ELR (cell line): ENCODE results near the gene CDCA8.

Experiments
- DNase-seq: peaks from one replicate; pipeline ENCODE4 v3.0.0-alpha.2; 2015; ENCODE audit warnings: low read depth

The CDCA8 gene

DNA sequence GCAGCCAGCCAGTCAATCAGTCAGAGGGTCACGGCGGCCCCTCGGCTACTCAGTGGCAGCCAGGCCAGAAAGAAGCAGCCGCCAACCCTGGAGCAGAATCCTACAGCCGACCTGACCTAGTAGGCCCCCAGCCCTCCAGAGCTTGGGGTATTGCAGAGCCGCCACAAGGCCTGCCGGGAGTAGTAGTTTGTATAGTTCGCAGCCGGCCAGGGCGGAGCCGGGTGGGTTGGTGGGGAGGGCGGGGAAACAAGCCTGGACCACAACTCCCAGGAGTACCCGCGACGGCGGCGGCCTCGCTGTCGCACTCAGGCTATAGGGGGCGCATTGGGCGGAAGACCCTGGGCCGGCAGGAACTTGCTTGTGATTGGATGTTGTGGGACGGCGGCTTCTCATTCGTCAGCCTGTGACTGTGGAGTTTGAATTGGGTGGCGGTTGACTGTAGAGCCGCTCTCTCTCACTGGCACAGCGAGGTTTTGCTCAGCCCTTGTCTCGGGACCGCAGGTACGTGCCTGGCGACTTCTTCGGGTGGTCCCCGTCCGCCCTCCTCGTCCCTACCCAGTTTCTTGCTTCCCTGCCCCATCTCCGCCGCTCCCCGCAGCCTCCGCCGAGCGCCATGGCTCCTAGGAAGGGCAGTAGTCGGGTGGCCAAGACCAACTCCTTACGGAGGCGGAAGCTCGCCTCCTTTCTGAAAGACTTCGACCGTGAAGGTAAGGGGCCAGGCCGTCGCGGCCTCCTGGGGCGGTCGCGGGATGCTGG is at the start of gene CDCA8:
Gene CDCA8 (plus strand): TSS at position 439 of the 756 bp plus-strand sequence. CDS start 175 bp downstream, at position 614.
- DNase-seq, result peak; percentile 97

DNA sequence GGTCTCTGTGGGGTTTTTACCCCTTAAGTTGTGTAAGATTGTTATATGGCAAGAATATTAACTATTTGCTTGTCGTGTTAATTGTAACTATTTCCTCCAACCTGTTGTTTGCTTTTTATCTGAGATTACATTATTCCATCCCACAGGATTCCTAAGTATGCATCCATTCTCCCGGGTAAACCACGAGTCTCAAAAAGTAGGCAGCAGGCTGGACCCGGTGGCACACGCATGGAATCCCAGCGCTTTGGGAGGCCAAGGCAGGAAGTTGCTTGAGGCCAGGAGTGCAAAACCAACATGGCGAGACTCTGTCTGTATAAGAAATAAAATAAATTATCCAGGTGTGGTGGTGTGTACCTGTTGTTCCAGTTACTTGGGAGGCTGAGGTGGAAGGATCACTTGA is 45.0 kb upstream of the CDCA8 start:
- DNase-seq, result no peak

DNA sequence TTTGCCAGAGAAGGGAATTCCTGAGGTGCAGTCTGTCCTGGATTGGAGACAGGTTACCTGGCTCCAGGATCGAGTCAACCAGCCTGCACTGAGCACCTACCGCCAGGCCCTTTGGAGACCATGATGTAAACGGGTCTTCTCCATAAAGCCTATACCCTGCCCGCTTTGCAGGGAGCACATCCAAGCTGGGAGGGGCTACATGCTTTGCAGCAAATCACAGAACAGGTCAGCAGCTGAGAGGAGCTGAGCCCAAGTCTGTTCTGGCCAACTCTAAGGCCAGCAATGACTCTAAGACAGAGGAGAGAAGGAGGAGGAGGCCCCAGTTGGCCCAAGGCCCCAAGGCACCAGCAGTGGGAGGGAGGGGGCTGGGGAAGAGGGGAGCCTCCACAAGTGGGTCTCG is 42.1 kb upstream of the CDCA8 start:
- DNase-seq, result no peak

DNA sequence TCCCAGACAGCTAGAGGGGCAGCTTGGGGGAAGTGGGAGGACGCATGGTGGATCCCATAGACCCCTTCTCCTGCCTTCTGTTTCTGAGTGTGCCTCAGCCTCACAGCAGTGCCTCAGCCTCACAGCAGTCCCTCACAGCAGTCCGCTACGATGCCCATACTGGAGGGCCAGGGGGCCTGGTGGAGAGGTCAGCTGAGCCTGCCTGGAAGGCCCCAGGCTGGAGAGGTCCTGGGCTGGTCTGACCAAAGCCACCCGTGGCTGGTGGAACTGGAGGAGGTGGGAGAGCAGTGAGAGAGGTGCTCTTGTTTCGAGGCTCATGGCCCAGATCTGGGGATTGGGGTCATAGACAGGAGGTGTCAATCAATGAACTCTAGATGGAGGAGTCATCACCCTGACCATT is 41.6 kb upstream of the CDCA8 start:
- no peak for DNase-seq

DNA sequence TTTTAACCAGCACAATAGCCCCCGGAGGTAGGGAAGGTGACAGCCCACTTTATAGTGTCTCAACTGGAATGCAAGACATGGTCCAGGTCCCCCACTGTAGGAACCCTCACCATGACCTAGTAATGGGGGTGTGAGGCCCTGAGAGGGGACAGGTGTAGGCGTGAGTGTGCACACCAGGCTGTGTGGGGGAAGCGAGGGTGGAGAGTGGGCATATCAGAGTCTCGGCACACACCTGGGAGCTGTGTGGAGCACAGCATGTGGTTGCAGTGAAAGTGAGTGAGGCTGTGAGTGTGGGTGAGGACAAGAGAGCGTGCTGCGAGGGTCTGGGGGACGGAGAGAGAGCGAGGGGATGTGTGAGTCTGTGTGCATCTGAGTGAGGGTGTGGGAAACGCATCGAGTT is 40.5 kb upstream of the CDCA8 start:
- DNase-seq, result no peak

DNA sequence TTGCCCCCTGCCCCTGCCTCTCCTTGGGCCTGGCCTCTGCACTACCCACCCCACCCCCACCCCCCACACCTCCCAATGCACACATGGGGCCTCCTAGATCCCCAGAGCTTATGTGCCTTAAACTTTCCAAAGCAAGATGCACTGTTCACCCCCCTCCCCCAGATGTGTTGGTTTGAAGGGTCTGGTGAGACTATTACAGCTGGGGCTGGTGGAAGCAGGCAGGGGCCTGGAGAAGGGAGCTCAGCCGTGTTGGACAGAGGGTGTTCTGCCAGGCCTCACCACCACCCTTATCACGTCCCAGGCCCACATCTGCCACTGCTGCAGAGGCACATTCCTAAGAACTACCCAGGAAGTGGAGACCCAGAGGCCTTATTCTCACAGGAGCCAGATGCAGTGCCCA is 39.3 kb upstream of the CDCA8 start:
- DNase-seq, result no peak

DNA sequence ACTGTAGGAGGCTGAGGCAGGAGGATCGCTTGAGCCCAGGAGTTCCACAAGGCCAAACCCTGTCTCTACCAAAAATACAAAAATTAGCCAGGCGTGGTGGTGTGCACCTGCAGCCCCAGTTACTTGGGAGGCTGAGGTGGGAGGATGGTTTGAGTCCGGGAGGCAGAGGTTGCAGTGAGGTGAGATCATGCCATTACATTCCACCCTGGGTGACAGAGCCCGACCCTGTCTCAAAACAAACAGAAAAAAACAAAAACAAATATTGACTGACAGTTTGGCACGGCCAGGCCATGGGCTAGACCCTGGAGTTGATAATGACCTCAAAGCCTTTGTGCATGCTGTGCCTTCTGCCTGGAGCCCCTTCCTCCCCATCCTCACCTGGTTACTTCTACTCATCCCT is 38.4 kb upstream of the CDCA8 start:
- no peak for DNase-seq

DNA sequence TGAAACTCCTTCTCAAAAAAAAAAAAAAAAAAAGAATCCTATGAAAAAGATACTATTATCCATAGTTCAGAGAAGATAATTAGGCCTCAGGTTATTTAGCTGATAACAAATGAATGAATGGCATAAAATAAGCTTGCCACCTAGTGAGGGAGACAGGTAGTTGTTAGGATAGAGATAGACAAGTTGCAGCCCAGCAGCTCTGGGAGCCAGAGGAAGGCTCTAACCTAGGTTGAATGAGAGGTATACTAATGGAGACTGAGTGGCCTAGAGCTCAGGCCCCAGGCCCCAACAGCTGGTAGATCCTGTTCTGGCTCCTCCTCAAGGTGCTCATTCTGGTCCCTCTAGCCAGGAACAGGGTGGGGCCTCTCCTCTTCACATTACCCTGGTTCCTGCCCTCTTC is 37.0 kb upstream of the CDCA8 start:
- no peak for DNase-seq

DNA sequence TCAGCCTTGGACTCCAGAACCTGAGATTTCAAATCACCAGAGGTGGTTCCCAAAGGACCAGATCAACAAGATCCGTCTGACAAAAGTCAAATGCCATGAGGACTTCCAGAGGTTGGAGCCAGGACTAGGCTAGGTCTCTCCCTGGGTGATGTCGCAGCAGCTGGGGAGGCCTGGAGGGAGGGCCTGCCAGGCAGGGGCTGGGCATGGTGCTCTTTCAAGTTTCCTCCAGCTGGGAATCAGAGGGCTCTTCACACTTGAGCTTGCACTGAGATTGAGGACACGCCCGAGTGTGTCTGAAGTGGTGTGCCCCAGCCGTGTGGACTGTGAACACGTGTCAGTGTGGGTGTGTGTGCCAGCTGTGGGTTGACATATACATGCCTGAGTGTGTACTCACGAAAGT is 36.3 kb upstream of the CDCA8 start:
- no peak for DNase-seq

DNA sequence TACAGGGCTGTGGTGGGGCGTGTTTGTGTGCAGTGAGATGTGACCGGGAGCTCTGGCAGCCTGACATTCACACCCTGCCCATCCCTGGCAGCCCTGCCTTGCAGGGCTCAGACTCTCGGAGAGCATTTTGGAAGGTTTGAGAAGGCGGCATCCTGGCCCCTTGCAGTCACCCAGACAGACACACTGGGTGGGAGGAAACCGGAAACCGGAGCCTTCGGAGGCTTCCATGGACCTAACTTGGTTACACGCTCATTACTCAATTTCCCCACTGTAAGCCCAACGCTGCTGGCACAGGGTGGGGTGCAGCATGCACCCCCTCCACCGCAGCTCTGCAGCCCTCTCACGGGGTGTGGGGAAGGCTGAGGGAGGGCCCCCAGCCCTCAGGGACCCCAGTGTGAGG is 35.4 kb upstream of the CDCA8 start:
- no peak for DNase-seq

DNA sequence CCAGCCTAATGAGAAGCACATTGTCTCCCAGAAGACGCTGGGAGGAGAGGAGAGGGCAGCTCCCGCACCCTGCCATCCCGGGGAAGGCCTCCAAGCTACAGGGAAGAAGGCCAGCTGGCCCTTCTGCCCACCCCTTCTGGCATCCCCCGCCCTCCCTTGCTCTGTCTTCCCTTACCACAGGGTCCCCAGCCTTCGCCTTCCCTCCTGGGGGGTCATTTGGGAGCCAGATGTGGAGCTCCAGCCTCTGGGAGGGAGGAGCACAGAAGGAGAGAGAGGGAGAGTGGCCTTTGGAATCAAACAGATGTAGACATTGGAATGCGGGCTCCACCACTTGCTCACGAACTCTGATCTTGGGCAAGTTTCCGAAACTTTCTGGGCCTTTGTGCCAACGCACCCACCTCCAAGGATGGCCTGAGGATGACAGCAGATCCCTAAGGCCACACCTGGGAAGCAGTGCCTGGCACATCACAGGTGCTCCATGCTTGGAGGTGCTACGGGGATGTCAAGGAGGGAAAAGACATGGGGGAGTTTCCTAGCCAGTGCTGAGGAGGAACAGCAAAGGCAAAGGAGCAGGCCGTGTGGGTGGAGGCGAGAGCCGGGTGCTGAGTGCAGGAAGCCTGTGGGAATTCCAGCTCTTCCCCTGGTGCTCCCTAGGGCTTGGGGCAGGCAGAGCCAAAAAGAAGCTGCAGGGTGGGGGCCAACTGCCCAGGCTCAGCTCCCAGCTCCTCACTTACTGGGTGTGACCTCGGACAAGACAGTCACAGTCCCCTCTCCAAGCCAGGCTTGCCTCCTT is 34.5 kb upstream of the CDCA8 start:
- no peak for DNase-seq

DNA sequence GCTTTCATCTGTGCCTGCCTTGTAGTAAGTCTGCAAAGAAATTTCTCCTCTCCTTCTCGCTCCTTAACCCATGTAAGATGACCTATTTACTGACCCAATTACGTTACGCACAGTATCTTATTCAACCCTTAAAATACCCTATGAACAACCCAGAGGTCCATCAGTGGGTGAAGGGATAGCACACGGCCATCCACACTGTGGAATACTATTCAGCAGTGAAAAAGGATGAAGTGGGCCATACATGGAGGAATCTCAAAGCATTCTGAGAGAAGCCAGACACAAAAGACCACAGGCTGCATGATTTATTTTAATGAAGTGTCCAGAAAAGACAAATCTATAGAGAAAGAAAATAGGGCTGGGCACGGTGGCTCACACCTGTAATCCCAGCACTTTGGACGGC is 33.8 kb upstream of the CDCA8 start:
- no peak for DNase-seq

DNA sequence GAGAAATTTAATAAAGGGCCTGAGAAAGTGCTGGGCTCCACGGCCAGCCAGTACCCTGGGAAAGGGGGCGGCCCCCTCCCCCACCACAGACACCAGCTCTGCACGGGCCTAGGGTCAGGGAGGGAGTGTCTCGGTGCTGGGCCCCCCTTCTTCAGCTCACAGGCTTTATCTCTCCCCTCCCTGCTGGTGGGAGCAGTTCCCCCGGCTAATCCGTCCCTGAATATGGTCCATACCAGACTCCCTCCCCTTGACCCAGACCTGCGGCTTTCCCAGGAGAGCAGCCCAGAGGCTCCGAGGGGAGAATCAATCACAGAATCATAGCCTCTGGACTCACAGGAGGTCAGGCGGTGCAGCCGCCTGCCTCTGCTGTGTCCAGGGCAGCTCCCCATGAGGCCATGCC is 31.7 kb upstream of the CDCA8 start:
- DNase-seq, result no peak

DNA sequence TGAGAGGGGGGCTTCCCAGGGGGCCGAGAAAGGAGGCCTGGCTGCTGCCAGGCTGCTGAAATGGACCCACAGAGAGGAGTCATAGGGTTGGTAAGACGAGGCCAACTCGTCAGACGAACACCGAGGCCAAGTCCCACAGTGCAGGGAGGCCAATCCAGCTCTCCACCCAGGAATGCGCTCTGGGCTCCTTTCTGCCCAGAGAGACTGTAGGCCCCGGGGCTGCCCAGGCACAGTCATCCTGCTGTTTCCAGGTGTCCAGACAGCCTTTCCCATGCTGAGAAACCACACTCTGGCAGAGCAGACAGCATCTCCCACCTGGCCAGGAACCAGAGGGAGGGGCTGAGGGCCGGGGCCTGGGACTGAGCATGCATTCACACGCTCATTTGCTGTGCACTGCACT is 30.9 kb upstream of the CDCA8 start:
- no peak for DNase-seq

DNA sequence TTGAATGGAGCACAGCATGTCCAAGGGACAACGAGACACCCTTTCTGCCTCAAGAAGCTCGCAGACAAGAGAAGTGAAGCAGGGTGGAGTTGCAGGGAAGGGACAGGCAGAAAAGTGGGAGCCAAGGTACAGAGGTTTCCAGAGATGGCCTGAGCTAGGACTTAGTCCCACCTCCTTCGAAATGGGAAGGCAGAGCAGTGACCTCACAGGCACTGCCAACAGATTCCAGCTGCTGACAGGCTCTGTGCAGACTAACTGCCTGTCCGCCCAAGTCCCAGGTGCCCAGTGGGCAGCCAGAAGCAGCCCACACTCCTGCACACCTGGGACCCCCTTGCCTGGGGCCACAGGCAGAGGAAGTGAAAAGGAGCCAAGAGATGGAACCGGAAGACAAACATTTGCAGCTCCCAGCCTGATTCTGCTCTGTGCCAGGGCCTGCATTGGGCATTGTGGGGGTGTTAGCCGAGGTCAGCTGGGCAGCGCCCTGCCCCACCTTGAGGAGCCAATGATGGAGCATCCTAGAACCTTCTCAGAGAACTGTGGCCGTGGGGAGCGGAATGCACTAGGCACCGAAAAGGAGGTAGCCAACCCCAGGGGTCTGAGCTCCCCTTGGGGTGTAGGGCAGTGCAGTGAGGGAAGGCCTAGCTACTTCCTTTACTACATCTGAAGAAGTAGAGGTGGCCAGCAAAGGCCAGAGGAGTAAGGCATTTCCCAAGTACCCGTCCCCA is 30.1 kb upstream of the CDCA8 start:
- no peak for DNase-seq

DNA sequence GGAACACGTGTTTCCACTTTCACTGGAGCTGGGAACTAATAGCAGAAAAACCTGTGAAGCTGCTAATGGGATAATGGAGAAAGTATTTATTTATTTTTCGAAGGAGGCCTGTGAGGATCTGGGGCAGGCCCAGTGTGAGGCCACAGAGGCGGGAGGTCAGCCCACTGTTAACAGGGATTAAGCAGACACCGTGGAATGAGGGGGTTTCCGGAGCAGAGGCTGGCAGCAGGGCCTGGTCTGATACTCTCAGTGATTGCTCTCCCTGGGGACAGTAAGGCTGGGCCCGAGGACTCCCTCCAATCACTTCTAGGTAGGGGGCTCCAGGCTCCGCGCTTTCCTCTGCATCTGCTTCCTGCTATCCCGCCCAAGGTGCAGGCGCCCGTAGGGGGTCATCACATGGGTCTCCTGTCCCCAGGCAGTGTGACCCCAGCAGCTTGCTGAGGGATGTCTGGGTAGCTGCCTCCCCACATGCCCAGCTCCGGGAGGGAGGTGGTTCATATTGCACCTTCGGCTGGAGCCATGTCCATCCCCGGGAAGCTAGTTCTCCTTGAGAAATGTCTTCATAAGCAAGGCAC is 28.8 kb upstream of the CDCA8 start:
- DNase-seq, result no peak

DNA sequence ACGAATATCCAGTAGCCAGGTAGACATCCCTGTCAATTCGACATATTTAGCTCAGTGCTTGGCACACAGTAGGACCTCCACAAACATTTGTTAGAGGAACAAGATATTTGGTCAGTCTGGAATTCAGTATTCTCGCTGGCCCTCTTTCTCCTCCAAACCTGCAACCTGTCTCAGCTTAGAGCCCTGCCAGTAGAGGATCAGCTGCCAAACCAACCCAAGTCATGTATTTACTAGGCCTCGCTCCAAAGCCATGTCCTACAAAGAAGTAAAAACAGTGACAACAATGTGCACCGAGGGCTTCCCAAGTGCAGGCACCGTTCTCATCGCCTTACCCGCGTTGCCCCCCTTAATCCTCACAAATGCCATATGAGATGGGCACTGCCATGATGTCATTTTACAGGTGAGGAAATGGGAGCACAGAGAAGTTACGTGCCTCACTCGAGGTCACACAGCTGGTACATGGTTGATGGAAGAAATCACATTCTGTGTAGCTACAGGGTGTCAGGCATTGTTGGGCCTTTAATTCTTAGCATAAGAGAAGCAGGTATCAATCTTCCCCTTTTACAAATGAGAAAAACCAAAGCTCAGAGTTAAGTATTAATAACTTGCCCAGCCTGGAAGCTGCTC is 26.0 kb upstream of the CDCA8 start:
- no peak for DNase-seq

DNA sequence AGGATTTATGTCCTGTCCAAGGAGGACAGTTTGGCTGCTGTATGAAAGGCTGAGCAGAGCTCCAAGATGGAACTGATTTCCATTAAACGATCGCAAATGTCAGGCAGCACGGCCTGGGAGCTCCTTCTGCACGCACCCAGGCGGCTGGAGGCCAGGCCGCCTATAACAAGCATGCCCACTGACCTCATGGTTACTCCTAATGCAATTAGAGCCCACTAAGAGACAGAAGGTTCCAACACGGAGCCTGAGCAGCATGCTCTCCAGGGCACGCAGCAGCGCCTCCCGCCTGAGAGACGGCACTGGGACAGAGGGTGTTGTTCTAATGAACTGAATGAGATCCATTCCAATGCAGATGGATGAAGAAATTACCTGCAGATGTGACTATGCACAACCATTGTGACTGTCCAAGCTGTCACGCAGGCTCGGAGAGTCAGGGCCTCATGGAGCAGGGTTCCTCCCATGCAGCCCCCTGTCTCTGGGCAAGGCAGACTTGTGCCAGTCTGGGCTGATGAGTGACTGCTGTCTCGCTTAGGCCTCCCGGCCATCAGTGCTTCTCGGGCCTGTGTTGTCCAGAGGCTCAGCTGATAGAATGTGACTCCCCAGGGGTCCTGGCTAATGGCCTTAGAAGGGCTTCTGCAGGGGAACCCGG is 25.2 kb upstream of the CDCA8 start:
- peak; percentile 10 for DNase-seq

DNA sequence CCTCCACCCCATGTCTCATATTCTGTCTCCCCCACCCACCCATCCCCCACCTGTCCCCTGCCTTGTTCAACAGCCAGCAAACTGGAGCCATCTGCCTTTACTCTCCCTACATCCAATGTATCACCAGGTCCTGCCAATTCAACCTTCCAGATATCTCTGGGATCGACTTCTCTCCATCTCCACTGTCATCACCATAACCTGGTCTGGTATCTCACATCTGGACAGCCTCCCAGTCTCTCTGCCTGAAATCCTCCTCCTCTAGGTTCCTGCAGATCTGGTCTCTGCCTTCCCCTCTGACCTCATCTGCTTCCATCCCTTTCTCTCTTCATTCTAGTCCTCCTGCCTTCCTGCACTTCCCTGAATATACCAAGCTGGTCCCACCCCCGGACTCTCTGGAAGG is 22.2 kb upstream of the CDCA8 start:
- DNase-seq, result no peak

DNA sequence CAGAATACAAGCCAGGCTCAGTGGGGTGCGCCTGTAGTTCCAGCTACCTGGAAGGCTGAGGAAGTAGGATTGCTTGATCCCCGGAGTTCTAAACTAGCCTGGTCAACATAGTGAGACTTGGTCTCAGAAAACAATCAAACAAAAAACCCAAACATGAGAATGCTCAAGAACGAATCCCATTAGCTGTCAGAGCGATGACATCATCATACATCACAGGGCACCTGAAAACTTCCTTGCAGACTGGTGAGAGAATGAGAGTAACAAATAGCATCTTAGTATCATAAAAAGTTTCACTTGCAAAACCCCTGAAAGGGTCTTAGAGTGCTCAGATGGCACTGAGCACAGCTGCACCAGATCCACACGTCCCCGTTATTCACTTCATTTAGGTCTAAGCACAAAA is 21.1 kb upstream of the CDCA8 start:
- DNase-seq, result no peak

DNA sequence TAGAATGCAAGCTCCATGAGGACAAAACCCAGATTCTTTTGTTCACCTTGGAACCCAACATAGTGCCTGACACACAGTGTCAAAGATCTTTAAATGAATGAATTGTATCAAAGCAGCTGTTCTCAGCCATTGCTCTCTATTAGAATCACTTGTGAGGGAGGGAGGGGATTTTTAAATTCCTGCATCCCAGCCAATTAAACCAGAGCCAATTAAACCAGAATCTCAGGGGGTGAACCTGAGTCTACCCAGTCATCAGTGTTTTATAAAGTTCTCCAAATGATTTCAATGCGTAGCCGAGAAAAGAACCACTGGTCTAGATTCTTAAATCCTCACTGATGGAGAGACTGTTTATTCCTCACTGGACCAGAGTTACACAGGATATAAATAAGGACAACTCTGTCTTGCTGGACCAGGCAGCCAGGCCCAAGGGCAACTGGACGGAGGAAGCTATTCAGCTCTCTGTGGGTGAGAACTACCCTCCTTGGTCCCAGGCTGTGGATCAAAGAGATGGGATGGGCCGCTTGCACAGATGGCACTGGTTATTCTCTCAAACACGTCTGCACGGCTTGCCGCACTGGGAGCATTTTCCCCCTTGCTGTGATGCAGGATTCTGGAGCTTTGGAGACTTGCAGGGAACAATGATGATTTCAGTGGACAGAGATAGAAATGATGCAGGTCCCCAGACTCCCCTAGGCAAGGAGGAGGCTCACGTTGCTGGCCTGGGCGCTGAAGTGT is 20.0 kb upstream of the CDCA8 start:
- no peak for DNase-seq
